HG02970 (cell line): ENCODE results near the gene OR1E2.
"Not testable (repeated sequence)": the region's sequence is repeated elsewhere in the genome, so short reads cannot be mapped to it uniquely, and the experiment has no call there.

Experiments
- ATAC-seq: cut with Tn5 transposase; IDR thresholded peaks from one replicate; pipeline ENCODE4 v1.9.1; 2021; ENCODE audit warnings: mild to moderate bottlenecking, moderate library complexity, moderate number of reproducible peaks; ENCODE audit not compliant: unreplicated experiment, low FRiP score

OR1E2 gene

GRCh38 chr17:3398310-3398709 lies 35.3 kb downstream of the OR1E2 start, which contains the start of gene OR1E1:
OR1E1 (minus strand) TSS chr17:3398410; CDS start chr17:3398410, 0 bp downstream.
- no peak for ATAC-seq

- ATAC-seq = not testable (repeated sequence)
These were observed 35.8 kb downstream of the OR1E2 start for GRCh38 chr17:3397801-3398200.

GRCh38 chr17:3389791-3390190 lies 43.9 kb downstream of the OR1E2 start:
- ATAC-seq = no peak

GRCh38 chr17:3385869-3386816 lies 47.5 kb downstream of the OR1E2 start, which contains the start of gene OR3A2:
OR3A2 (minus strand) TSS chr17:3386308.
- ATAC-seq = no peak
